Putamen (tissue), 1 donor: ENCODE results near the gene THAP12.
"Not testable (repeated sequence)": the region's sequence is repeated elsewhere in the genome, so short reads cannot be mapped to it uniquely, and the experiment has no call there.

Experiments used
- DNase-seq: peaks from one replicate; pipeline ENCODE4 v3.0.0-alpha.2; 2016; ENCODE audit warnings: low spot score

The THAP12 gene

GRCh38 chr11:76327756-76328388 lies 53.1 kb downstream of the THAP12 start:
- DNase-seq, result no peak

- no peak for DNase-seq
These were observed 53.7 kb downstream of the THAP12 start for GRCh38 chr11:76327202-76327601.

- no peak for DNase-seq
These were observed 55.7 kb downstream of the THAP12 start for GRCh38 chr11:76325185-76325584.

- no peak for DNase-seq
These were observed 57.1 kb downstream of the THAP12 start for GRCh38 chr11:76323804-76324203.

- not testable (repeated sequence) for DNase-seq
These were observed 57.6 kb downstream of the THAP12 start for GRCh38 chr11:76323375-76323774.

- DNase-seq, result no peak
These were observed 58.0 kb downstream of the THAP12 start for GRCh38 chr11:76322942-76323341.

- no peak for DNase-seq
These were observed 58.4 kb downstream of the THAP12 start for GRCh38 chr11:76322540-76322939.

GRCh38 chr11:76321820-76322524 lies 59.0 kb downstream of the THAP12 start:
- no peak for DNase-seq

GRCh38 chr11:76321340-76321739 lies 59.6 kb downstream of the THAP12 start:
- DNase-seq, result no peak

GRCh38 chr11:76320929-76321328 lies 60.0 kb downstream of the THAP12 start:
- no peak for DNase-seq

GRCh38 chr11:76319798-76320197 lies 61.1 kb downstream of the THAP12 start:
- not testable (repeated sequence) for DNase-seq

- peak; percentile 61 for DNase-seq
These were observed 62.1 kb downstream of the THAP12 start for GRCh38 chr11:76318744-76319384.

GRCh38 chr11:76317296-76317695 lies 63.6 kb downstream of the THAP12 start:
- DNase-seq, result no peak

- DNase-seq, result no peak
These were observed 64.2 kb downstream of the THAP12 start for GRCh38 chr11:76316726-76317125.

GRCh38 chr11:76315182-76315853 lies 65.6 kb downstream of the THAP12 start:
- no peak for DNase-seq

GRCh38 chr11:76314741-76315090 lies 66.2 kb downstream of the THAP12 start:
- no peak for DNase-seq

GRCh38 chr11:76313913-76314740 lies 66.8 kb downstream of the THAP12 start:
- no peak for DNase-seq

- no peak for DNase-seq
These were observed 67.7 kb downstream of the THAP12 start for GRCh38 chr11:76313271-76313670.

GRCh38 chr11:76310832-76311595 lies 69.9 kb downstream of the THAP12 start:
- no peak for DNase-seq

- DNase-seq, result no peak
These were observed 72.8 kb downstream of the THAP12 start for GRCh38 chr11:76307978-76308747.
